WI38 (cell line): Measurements from ENCODE around the gene NSMCE4A.
"Not testable (repeated sequence)": the region's sequence is repeated elsewhere in the genome, so short reads cannot be mapped to it uniquely, and the experiment has no call there.

Experiments
- H3K4me3 ChIP-seq: 2 replicates; pipeline ENCODE4 v1.5.1; 2011; ENCODE audit warnings: low read depth, mild to moderate bottlenecking, control low read depth, low read length
- CTCF ChIP-seq: IDR thresholded peaks from 2 replicates; pipeline ENCODE4 v1.5.1; 2012; ENCODE audit warnings: low read depth, mild to moderate bottlenecking, control low read depth, low read length

Gene NSMCE4A

GRCh38 chr10:122007415-122007814, 32.4 kb upstream of the NSMCE4A start:
- no peak for TF ChIP-seq CTCF

GRCh38 chr10:122001698-122002097, 26.7 kb upstream of the NSMCE4A start:
- TF ChIP-seq CTCF, result no peak
- no peak overlapping the region for H3K4me3 ChIP-seq

More at GRCh38 chr10:122007415-122007814, 32.4 kb upstream of the NSMCE4A start:
- no peak overlapping the region for H3K4me3 ChIP-seq

GRCh38 chr10:121999301-121999700, 24.3 kb upstream of the NSMCE4A start:
- no peak for TF ChIP-seq CTCF
- H3K4me3 ChIP-seq, result no peak overlapping the region

GRCh38 chr10:121998462-121998861, 23.4 kb upstream of the NSMCE4A start:
- no peak for TF ChIP-seq CTCF
- no peak overlapping the region for H3K4me3 ChIP-seq

GRCh38 chr10:121994429-121994941, 19.5 kb upstream of the NSMCE4A start:
- no peak for TF ChIP-seq CTCF
- no peak overlapping the region for H3K4me3 ChIP-seq

GRCh38 chr10:121991727-121992126, 16.7 kb upstream of the NSMCE4A start:
- not testable (repeated sequence) for H3K4me3 ChIP-seq

GRCh38 chr10:121990015-121990677, 15.1 kb upstream of the NSMCE4A start:
- no peak for TF ChIP-seq CTCF
- H3K4me3 ChIP-seq, result peak overlapping the region; percentile 34; the same call in 1 of the 2 replicates
